Left cardiac atrium (tissue), 4 donors: ENCODE results near the gene LCE3C. TPM values are rescaled to one million over a fixed set of nuclear protein-coding genes. Genes with fewer than 3 reads are reported as not detected.
"Not testable (repeated sequence)": the region's sequence is repeated elsewhere in the genome, so short reads cannot be mapped to it uniquely, and the experiment has no call there.

ENCODE experiments used
- ATAC-seq, 2 donors: fragments of 200-7000 bp; cut with Tn5 transposase; one replicate each; pipeline ENCODE4 v1.9.1; 2020; ENCODE audit warnings: mild to moderate bottlenecking in 2 of 2, moderate library complexity in 2 of 2
- DNase-seq: peaks from one replicate; pipeline ENCODE4 v3.0.0-alpha.2; 2020
- intact Hi-C, 2 donors: fragments of 100-400 bp; cut with DNase I; formaldehyde crosslinking; loops; one replicate each; pipeline versions ENCODE4 v1.14.1 to v1.15.1; 2022 to 2023
- long read RNA-seq: library from polyadenylated mRNA; unstranded; transcript quantifications from one replicate; pipeline ENCODE4 v2.0.0, GENCODE V29; 2021
- total RNA-seq, 2 donors: library from RNA; stranded (reverse); fragmentation: NEBNext Ultra II Directional; extraction: Animal tissue kit (Norgen Biotek cat#: 25700); gene quantifications; one replicate each; pipeline ENCODE4 v1.2.1, GENCODE V29; 2021
- donor health status: DM: no; HTN: yes; CAD: no.
- donor health status: DM: no; HTN: yes; CAD: no; lungs with severe emphysema.
- donor health status: DM: yes; HTN: yes; CAD: no.
- donor health status: Dilated cardiomyopathy.

LCE3C gene
- total RNA-seq, result not detected
- long read RNA-seq, result 0 reads

- intact Hi-C loops, result no loop called here
- ATAC-seq, result no peak
- DNase-seq, result no peak
Measured at GRCh38 chr1:152599934-152600333, at the start of gene LCE3C. LCE3C (plus strand) TSS chr1:152600234; CDS start chr1:152600732, 498 bp downstream.

GRCh38 chr1:152565115-152565514, 34.9 kb upstream of the LCE3C start:
- intact Hi-C loops, result no loop called here
- no peak for DNase-seq
- no peak for ATAC-seq

GRCh38 chr1:152565535-152566215, 34.4 kb upstream of the LCE3C start:
- intact Hi-C loops, result no loop called here
- ATAC-seq (no peak), DNase-seq (no peak)

DNA sequence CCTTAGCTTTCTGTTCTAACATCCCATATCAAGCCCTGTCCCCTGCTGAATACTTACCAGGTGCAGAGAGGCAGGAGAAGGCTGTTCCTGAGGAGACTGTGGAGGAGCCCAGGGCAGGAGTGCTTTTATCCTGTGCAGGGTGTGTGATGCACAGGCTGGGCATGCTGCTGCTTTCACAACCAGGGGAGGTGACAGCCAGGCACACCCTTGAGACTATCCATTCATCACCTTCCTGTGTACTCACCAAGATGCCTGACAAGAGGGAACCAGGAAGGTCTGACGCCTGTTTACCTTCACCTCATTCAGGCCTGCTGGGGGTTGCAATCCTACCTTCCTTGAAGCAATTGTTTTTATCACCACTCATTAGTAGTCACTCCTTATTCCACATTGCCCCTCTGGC, 33.4 kb upstream of the LCE3C start, which contains the start of gene LCE3E:
TSS of gene LCE3E (minus strand) at position 100 of the 400 bp plus-strand sequence. CDS start 572 bp downstream, outside the sequence.
- no peak for ATAC-seq
- intact Hi-C loops, result no loop called here
- DNase-seq, result no peak

DNA sequence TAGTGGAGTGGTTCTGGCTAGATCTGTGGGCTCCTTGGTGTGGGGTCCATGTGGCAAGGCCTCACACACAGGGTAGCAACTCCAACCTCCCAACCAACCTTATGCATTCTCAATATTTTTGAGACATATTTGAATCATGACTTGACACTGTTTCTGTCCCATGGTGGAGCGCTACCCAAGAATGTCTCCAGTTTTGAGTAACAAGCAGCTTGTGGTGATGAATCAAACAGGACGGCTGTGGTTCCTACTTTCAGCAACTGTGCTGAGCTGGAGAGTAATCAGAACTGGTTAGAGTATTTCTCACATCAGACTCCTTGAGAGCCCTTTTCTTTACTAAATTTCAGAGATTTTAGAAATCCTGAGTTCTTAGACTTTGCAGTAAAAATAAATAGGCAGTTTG, 22.9 kb upstream of the LCE3C start:
- DNase-seq (no peak), ATAC-seq (no peak)
- intact Hi-C loops, result no loop called here

GRCh38 chr1:152579526-152579925, 20.5 kb upstream of the LCE3C start:
- intact Hi-C loops, DNase-seq, ATAC-seq: not testable (repeated sequence)

DNA sequence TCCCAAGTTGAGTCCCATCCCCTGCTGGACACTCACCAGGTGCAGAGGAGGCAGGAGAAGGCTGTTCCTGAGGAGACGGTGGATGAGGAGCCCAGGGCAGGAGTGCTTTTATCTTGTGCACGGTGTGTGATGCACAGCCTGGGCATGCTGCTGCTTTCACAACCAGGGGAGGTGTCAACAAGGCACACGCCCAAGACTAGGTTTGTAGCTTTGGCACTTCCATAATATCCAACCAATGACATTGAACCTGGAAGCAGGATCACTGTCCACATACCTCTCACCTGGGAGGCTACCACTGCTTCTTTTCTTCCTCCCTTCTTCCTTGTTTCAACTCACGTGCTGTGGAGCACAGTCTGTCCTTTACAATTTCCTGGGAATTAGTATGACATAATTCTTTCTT, 19.6 kb upstream of the LCE3C start, which contains the start of gene LCE3D:
TSS of gene LCE3D (minus strand) at position 84 of the 400 bp plus-strand sequence. CDS start 580 bp downstream, outside the sequence.
- intact Hi-C loops, result no loop called here
- DNase-seq, result no peak
- ATAC-seq, result no peak

DNA sequence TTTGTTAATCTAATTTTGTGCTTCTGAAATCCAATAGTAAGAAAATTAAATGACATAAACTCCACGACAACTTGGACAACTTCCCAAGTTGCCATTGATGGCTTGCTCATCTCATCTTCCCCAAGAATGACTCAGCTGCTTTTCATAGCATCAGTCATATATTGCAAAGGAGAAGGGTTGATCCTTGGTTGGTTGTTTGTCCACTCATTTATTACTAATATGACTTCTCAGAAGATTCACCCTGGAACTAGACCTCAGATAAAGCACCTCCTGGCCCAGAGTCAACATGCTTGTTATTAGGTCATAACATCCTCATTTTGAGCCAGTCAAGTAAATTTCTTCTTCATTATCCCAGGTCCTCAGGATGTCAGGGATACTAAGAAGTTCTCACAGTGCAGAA, 17.4 kb upstream of the LCE3C start:
- ATAC-seq, result no peak
- intact Hi-C loops, result no loop called here
- DNase-seq, result no peak

GRCh38 chr1:152585586-152585985, 14.4 kb upstream of the LCE3C start:
- intact Hi-C loops, result no loop called here
- ATAC-seq, result no peak

GRCh38 chr1:152596986-152597385, 3.0 kb upstream of the LCE3C start:
- no peak for DNase-seq
- intact Hi-C loops, result no loop called here
- no peak for ATAC-seq

More at GRCh38 chr1:152585586-152585985, 14.4 kb upstream of the LCE3C start:
- no peak for DNase-seq

DNA sequence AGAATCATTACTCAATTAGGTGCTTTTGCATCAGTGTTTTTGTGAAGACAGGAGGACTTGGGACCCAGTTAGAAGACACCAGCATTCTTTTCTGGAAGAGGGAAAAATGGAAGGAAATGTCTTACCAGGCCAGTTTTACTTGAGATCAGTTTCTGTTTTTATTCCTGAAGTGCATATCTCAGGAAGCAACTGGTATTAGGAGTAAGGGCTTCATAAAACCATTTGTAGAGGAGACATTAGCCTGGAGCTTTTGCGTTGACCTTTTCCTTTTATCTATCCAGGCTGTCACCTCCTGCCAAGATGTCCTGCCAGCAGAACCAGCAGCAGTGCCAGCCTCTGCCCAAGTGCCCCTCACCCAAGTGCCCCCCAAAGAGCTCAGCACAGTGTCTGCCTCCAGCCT, 13.5 kb downstream of the LCE3C start, which contains the start of gene LCE3B:
TSS of gene LCE3B (plus strand) at position 301 of the 400 bp plus-strand sequence. CDS start at position 301, 0 bp downstream.
- intact Hi-C loops, result no loop called here
- ATAC-seq, result no peak
- no peak for DNase-seq

GRCh38 chr1:152621993-152622392, 22.0 kb downstream of the LCE3C start:
- intact Hi-C loops, result no loop called here
- ATAC-seq (no peak), DNase-seq (no peak)

- ATAC-seq, result peak in 1 of 2 donors; percentile 68
- DNase-seq, result no peak
- intact Hi-C loops, result no loop called here
Measured at GRCh38 chr1:152622803-152623202, 22.8 kb downstream of the LCE3C start, which contains the start of gene LCE3A. LCE3A (minus strand) TSS chr1:152623103; CDS start chr1:152623103, 0 bp downstream.

DNA sequence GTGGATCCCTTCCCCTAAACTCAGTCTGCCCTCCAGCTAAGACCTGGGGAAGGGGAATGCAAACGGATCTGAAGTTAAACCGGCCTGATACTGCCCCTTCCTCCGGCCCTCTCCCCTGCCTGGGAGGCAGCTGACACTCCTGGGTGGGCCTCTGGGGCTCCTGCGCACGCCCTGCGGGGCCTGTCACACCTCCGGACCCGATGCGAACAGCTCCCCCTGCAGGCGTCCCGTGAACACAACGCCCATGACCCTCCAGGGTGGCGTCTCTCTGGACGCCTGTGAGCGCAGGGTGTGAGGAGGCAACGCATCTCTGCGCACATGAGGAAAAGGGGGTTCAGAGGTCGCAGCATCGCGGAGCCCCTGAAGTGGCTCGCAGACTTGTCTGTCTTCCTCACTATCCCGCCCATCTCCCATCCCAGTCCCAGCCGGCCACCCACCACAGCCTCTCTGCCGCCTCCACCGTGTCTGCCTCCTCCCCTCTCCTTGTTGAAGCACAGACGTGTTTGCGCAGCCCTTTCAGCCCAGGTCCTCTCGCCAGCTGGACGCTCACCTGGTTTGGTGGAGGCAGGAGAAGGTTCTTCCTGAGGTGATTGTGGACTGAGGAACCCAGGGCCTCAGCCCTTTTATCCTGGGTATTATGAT, 23.3 kb downstream of the LCE3C start:
- ATAC-seq, result peak in 1 of 2 donors; percentile 32
- intact Hi-C loops, result no loop called here
- no peak for DNase-seq

DNA sequence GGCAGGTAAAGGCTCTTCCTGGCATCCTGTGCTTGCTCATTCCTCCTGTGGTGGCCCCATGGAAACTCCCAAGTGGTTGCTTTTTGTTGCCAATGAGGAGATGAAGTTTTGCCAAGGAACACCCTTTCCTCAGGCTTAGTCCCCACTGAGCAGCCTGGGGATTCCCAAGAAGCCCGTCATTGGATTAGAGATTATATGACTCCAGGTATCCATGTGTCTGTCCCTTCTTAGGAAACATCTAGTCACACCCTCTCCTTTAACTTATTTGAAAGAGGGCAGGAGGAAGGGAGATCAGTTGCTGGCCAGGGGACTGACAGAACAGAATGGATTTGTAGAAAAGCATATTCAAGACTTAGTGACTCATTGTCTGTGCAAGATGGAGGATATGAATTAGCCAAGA, 26.7 kb downstream of the LCE3C start:
- intact Hi-C loops, result no loop called here
- DNase-seq (no peak), ATAC-seq (no peak)

DNA sequence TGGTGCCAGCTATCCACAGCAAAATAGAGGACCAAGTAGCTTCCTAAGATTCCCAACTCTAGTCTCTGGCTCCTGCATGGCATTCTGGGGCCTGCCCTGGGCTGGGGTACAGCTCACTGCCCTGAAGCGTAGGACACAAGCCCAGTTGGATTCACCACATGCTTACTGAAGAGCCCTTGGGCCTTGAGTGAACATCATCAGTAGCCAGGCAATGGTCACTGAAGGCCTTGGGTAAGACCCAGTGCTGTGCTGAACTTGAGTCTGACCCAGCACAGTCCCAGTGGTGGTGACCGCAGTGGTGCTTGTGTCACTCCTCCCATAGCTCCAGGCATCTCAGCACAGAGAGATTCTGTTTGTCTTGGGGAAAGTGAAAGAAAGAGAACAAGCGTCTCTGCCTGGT, 30.6 kb downstream of the LCE3C start:
- intact Hi-C loops, result no loop called here
- DNase-seq, result no peak
- no peak for ATAC-seq

DNA sequence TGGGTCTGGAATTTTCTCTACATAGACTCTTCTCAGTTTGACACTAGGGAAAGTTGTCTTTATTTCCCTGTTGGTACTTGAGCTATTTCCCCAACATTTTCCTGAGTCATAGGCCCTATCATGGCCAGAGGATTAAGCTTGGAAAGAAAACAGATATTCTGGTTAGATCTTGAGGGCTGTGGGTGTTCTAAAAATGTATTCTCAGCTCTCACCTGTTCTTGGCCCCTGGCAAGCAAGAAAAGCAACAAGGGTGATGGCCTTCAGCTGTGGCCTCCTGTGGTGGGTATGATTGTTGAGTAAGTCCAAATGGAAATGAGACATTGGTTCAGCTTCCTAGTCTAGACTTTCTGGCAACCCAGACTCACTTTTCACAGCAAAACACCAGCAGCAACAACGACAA, 40.3 kb downstream of the LCE3C start:
- no peak for ATAC-seq
- intact Hi-C loops, result no loop called here

DNA sequence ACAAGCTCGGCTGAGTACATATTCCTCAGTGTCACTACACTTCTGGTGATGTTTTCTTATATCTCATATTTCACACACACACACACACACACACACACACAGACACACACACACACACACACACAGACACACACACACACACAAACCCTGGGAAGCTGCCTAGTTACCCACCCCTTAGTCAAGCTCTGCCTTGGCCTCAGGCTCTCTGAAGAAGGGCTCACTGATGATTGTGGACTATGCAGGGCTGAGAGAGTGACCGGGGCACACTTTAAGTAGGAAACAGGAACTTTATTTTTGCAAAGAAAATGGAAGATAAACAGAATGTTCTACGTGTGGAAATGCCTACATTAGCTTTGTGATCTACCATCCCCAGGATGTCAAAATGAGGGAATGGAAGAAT, 43.9 kb downstream of the LCE3C start:
- DNase-seq (no peak), ATAC-seq (no peak)
- intact Hi-C loops, result no loop called here

More for the DNA sequence above, 40.3 kb downstream of the LCE3C start:
- no peak for DNase-seq

- intact Hi-C loops, result no loop called here
- DNase-seq (no peak), ATAC-seq (no peak)
Measured at GRCh38 chr1:152645146-152645545, 45.1 kb downstream of the LCE3C start.

DNA sequence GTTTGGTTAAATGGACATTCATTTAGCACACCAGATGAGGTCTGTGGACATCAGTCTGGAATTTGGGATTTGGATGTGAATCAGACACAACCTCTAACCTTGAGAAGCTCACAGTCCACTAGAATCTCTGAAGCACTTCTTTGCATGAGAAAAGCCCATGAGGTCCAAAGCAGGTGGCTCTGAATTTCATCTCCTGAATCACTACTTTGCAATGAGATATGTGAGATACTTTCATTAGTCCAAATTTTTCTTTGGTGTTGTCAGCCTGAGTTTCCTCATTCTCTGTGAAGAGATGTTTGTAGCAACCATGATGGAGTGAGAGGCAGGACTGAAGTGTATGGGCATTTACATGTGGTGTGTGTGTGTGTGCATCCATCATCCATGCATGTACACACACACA, 46.6 kb downstream of the LCE3C start:
- no peak for DNase-seq
- no peak for ATAC-seq
- intact Hi-C loops, result no loop called here
